ENCODE measurements around the gene INSR. TPM values are rescaled to one million over a fixed set of nuclear protein-coding genes. Genes with fewer than 3 reads are reported as not detected.

INSR gene
- total RNA-seq, 4 donors from 2014 or later, result 134 to 252 (median 164) TPM

DNA sequence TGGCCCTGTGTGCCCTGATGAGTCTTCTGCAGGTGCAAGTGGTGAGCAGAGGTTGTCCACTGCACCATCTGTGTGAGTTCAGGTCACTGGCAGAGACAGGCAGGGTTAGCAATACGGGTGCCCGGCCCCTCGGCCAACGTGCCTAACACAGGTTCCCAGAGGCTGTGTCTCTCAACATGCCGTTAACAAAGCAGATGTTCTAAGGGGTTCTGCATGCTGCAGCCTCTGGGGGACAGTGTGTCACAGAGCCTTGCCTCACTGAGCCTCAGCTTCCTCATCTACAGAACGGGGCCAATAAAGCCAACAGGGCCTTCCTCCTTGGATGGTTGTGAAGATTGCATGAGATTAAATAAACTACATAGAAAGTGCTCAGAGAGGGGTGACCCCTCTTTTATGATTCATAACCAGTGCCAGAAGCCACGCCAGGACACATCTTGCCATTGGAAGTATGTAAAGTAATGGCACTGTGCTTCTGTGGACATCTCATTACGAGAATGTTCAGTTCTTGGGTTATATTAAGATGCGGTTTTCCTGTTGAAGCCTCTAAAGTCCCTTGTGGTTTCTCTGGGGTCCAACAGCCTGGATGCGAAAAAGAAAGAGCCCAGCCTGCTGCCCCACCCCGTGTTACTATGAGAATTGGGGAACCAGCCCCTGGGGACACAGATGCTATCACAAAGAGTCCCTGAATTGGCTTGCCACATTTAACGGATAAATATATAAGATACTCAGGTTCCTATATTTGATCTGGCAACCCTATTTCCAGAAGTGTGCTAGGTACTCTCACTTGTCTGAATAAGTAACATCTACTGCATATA is 43.4 kb upstream of the INSR start:
- 68 to 79% methylated on average over 6 to 12 of the region's 12 CpGs for WGBS, 2 donors (ENCODE audit: low coverage in 1 of 2)
- in situ Hi-C loops (cut with MboI; ENCODE audit: low pct_ligation_motif_present in 1 of 4, low pct_unique_long_range_greater_than_20kb in 1 of 4, low sequenced_read_pairs in 3 of 4), result loop anchor here in 1 of 4 donors (25.0 kb wide), 1 partner anchor 225 kb away; no protein-coding TSS in a partner anchor
- no peaks in the 10 kb centered on the region for H3K9me3 ChIP-seq
- no peaks in the 10 kb centered on the region for H3K36me3 ChIP-seq
- no peaks in the 10 kb centered on the region for H3K27me3 ChIP-seq
- no peak overlapping the region for H3K4me3 ChIP-seq
- DNase-seq, result peak; percentile 73
- H3K27ac ChIP-seq, result peak overlapping the region; percentile 30 to 79 (median 64)
- no peak for TF ChIP-seq CTCF (IDR thresholded peaks at IDR 0.05)
- no peak for TF ChIP-seq EP300 (IDR thresholded peaks at IDR 0.05; ENCODE audit: low read depth)
- no peak for TF ChIP-seq POLR2AphosphoS5 (IDR thresholded peaks at IDR 0.05)
- TF ChIP-seq POLR2A (IDR thresholded peaks at IDR 0.05), result no peak
- peaks cover 0 to 21% (median 3%) of the 10 kb centered on the region in 4 donors for H3K4me1 ChIP-seq
- intact Hi-C loops (cut with DNase I; ENCODE audit: low total_unique reads), result loop anchor here (2.0 to 5.0 kb wide), 2 partner anchors 190 to 231 kb away; no protein-coding TSS in a partner anchor

GRCh38 chr19:7336321-7336973 is 42.2 kb upstream of the INSR start:
- Histone ChIP-seq H3K4me3 (no peak overlapping the region), H3K27ac (peak overlapping the region; percentile 30 to 79 (median 64)), H3K4me1 (peaks cover 0 to 20% (median 3%) of the 10 kb centered on the region in 4 donors), H3K27me3 (no peaks in the 10 kb centered on the region), H3K9me3 (no peaks in the 10 kb centered on the region), H3K36me3 (no peaks in the 10 kb centered on the region)
- in situ Hi-C loops (cut with MboI; ENCODE audit: low pct_ligation_motif_present in 1 of 4, low pct_unique_long_range_greater_than_20kb in 1 of 4, low sequenced_read_pairs in 3 of 4), result loop anchor here in 1 of 4 donors (25.0 kb wide), 1 partner anchor 224 kb away; no protein-coding TSS in a partner anchor
- TF ChIP-seq POLR2A (IDR thresholded peaks at IDR 0.05) (no peak), POLR2AphosphoS5 (IDR thresholded peaks at IDR 0.05) (no peak), EP300 (IDR thresholded peaks at IDR 0.05; ENCODE audit: low read depth) (no peak), CTCF (IDR thresholded peaks at IDR 0.05) (no peak)
- DNase-seq, result no peak
- intact Hi-C loops (cut with DNase I; ENCODE audit: low total_unique reads), result loop anchor here (5.0 kb wide), 1 partner anchor 189 kb away; no protein-coding TSS in a partner anchor
- 86 to 94% methylated on average over 3 to 9 of the region's 9 CpGs for WGBS, 2 donors (ENCODE audit: low coverage in 1 of 2)

DNA sequence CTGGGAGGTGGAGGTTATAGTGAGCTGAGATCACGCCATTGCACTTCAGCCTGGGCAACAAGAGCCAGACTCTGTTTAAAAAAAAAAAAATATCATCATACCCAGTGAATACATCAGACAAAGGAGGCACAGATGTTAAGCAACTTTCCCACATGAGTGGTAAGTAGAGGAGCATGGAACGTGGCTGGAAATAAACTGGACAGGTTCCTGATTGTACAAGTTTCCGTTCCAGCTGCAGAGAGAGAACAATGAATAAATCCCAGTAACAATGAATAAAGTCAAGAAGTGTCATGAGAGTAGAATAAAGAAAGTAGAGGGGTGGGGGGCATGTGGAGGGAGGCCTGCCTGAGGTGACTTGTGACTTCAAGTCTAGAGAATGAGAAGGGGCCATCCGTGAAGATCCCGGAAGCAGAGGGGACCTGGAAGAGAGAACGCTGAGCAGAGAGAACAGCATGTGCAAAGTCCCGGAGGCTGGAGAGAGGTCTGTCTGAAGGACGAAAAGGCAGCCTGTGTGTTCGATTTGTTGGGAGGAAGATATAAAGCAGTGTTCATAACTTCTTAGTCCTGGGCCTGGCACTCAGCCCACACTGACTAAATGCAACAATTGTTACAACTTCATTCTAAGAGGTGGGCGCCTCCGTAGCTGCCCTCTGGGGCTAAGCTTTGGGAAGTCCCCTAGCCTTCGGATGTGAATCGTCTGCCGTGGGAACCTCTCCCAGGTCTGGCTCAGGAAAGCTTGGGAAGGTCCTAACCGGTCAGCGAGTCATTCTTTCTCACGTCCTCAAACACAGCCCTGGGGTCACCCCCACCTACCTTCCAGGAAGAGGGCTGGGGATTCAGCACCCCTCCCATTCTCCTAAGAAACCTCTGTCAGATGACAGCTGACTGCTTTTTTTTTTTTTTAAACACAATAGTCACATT is 39.2 kb upstream of the INSR start:
- H3K9me3 ChIP-seq, result no peaks in the 10 kb centered on the region
- WGBS, 2 donors (ENCODE audit: low coverage in 1 of 2), result 76% methylated on average over 13 to 17 of the region's 17 CpGs
- H3K4me1 ChIP-seq, result peaks cover 0 to 10% (median 0%) of the 10 kb centered on the region in 4 donors
- TF ChIP-seq CTCF (IDR thresholded peaks at IDR 0.05) (no peak), POLR2A (IDR thresholded peaks at IDR 0.05) (no peak), POLR2AphosphoS5 (IDR thresholded peaks at IDR 0.05) (no peak), EP300 (IDR thresholded peaks at IDR 0.05; ENCODE audit: low read depth) (no peak)
- no peaks in the 10 kb centered on the region for H3K36me3 ChIP-seq
- no peak for DNase-seq
- in situ Hi-C loops (cut with MboI; ENCODE audit: low pct_ligation_motif_present in 1 of 4, low pct_unique_long_range_greater_than_20kb in 1 of 4, low sequenced_read_pairs in 3 of 4) (loop anchor here in 1 of 4 donors (25.0 kb wide), 1 partner anchor 221 kb away; no protein-coding TSS in a partner anchor), intact Hi-C loops (cut with DNase I; ENCODE audit: low total_unique reads) (no loop called here)
- no peak overlapping the region for H3K4me3 ChIP-seq
- no peak overlapping the region for H3K27ac ChIP-seq
- H3K27me3 ChIP-seq, result no peaks in the 10 kb centered on the region

All from transverse colon (tissue), 4 donors.